ENCODE measurements around the gene SIDT2.
"Not testable (repeated sequence)": the region's sequence is repeated elsewhere in the genome, so short reads cannot be mapped to it uniquely, and the experiment has no call there.

Gene SIDT2

DNA sequence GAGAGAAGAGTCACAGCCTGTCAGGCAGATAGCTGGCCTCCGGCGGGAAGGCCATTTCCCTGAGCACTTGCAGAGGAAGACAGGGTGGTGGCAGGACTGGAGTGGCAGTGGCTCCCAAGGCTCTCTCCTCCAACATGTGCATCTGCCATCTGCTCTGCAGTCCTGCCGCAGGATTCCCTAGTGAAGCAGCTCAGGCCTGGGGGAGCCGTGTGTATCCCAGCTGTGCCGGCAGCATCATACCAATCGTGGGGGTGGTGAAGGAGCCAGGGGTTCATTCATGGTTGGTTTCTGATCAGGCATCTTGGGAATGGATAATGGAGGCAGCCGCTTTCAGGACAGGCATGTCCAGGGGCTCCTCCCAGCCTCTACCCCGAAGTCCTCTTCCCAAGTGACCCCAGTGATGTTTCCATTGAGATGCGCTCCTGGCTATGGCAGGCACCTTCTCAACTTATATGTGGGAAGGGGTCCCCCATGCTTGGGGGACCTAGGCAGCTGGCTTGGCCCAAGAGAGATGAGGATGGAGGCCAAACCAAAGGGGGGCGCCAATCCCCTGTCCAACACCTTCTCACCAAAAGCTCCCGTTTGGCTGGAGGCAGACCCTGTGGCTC is 26.8 kb downstream of the SIDT2 start:
- DNase-seq, result no peak

DNA sequence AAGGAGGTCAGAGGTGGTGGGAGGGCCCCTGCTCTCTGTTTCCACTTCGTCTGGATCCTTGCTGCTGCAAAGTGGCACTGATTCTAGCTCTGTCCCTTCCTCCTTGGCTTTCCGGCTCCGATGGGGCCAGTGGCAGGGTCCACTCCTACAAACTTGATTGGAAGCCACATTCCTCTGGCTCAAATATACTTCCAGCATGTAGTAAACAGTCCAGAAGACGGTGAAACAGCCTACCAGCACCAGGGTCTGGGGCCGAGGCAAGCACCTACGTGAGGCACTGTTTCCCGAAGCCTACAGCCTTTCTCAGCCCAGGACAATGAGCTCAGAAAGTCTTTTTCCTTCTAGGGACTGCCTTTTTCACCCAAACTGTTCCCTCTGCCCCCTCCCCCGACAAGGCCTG is 27.6 kb downstream of the SIDT2 start:
- DNase-seq, result not testable (repeated sequence)

DNA sequence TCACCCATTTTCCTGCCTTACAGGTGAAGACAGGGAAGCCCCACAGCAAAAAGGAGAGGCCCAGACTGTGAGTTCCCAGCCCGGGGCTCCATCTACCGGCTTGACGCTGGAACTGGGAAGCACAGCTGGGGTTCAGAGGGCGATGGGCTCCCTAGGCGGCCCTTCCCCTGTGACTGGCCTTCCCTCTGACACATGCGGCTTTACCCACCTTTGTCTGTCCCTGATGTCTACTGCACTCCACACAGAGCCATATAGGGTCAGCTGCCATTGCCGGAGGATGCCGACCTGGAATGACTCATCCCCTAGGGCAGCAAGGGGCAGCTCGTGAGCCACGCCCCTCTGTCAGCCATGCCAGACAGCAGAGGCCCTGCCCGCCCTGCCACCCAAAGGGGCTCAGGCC is 28.3 kb downstream of the SIDT2 start:
- DNase-seq, result not testable (repeated sequence)

DNA sequence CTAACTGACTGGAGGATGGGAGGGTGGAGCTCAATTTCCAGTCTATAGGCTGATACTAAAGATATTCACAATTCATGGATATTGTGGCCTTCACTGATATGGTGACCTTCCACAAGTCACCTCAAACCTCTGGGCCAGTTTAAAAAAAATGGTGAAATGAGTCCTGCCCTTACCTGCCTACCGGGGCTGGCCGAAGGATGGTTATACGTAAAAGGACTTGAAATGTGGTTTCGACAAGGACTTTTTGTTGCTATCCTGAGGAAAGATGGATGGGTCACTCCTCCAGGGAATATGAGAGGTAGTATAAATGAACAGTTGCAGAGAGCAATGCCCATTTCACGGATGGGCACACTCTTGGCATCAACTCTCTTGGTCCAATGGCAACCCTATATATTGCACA is 28.9 kb downstream of the SIDT2 start:
- DNase-seq, result not testable (repeated sequence)

DNA sequence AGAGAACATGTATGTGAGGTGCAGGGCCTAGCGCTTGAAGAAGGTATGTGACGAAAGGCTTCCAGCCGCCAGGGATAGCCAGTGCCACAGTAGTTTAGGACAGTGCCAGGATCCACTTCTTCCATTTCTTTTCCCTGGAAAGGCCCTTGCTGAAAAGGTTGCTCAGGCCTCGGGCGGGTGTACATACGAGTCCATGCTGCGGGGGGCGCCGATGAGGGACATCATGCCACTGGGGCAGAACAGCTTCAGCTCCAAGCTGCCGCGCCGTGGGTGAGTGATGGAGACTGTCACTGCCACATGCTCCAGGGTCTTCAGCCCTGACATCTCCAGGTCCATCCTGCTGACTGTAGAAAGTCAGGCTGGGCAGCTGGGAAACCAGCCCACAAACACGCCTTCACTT is 30.2 kb downstream of the SIDT2 start:
- not testable (repeated sequence) for DNase-seq

DNA sequence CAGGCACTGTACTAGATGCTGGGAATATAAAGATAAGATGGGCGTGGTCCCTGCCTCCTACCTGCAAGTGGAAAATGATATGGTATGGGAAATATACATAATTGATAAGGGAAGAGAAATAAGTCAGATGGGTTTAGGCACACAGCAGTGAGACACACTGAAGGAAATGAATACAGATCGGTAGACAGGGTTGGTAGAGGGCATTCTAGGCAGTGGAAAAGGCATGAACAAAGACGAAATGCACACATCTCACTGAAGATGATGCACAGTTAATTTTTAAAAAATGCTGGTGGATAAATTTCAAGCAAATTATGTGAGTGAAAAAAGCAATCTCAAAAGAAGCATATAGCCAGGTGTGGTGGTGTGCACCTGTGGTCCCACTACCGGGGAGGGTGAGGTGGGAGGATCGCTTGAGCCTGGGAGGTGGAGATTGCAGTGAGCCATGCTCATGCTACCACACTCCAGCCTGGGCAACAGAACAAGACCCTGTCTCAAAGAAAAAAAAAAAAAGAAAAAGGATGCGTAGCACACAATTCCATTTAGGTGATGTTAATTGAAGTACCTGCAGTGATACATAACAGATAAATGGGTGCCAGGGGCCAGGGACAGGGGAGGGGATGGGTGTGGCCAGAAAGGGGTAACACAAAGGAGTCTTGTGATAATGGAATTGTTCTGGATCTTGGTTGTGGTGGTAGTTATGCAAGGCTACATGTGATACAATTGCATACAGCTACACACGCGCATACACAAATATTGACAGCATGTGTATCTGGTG is 31.0 kb downstream of the SIDT2 start:
- not testable (repeated sequence) for DNase-seq

DNA sequence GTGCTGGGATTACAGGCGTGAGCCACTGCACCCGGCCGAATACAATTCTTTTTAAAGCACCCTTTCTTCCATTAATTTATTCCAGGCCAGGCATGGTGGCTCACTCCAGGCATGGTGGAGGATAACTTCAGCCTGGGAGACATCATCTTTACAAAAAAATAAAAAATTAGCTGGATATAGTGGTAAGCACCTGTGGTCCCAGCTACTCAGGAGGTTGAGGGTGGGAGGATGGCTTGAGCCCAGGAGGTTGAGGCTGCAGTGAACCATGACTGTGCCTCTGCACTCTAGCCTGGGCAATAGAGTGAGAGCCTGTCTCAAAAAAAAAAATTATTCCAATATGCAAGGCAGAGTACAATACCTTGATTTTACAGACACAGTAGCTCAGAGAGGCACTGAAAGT is 32.1 kb downstream of the SIDT2 start:
- no peak for DNase-seq

DNA sequence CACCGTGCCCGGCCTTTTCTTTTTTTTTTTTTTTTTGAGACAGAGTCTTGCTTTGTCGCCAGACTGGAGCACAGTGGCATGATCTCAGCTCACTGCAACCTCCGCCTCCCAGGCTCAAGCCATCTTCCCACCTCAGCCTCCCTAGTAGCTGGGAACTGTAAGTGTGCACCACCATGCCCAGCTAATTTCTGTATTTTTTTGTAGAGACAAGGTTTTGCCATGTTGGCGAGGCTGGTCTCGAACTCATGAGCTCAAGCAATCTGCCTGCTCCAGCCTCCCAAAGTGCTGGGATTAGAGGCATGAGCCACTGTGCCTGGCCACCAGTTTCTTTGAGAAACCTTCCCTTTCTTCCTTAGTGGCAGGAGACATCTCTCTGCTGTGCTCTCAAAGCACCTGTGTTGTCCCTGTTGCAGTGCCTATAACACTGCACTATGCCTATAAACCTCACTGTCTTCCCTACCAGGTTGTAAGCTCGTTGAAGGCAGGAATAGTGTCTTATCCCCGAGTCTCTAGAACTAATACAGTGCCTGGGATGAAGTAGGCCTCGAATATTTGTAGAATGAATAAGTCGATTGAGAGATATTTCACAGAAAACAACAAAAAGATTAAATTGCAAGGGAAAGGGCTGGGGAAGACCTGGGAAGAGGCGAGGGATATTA is 34.3 kb downstream of the SIDT2 start:
- no peak for DNase-seq

DNA sequence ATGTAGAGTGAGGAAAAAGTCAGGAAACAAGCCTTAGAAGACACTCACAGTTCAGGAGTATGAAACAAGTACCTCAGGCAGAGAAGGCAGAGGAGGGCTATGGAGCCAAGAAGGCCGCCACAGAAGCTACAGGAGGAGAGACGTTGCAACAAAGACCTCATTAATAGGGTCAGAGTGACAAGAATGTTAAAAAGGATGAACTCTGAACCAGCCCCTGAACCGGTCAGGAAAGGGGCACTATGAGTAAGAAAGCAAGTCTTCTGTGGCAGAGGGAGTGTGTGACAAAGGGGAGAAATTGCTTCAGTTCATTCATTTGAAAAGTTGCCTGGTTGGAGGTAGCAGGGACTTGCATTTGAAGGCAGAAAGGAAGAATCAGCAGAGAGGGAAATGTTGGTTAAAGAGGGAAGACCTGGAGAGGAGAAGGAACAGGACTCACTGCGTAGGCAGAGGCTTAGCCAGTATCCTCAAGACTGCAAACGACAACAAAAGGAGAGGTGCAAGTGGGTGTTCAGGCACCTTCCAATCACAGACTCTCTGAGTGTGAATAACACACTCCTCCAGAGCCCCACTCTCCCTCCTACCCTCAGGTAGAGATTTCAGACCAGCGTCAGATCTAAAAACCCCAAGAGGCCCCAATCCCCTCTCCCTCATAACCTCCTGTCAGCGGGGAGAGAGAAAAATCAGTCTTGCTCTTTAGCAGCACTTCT is 36.0 kb downstream of the SIDT2 start:
- no peak for DNase-seq

DNA sequence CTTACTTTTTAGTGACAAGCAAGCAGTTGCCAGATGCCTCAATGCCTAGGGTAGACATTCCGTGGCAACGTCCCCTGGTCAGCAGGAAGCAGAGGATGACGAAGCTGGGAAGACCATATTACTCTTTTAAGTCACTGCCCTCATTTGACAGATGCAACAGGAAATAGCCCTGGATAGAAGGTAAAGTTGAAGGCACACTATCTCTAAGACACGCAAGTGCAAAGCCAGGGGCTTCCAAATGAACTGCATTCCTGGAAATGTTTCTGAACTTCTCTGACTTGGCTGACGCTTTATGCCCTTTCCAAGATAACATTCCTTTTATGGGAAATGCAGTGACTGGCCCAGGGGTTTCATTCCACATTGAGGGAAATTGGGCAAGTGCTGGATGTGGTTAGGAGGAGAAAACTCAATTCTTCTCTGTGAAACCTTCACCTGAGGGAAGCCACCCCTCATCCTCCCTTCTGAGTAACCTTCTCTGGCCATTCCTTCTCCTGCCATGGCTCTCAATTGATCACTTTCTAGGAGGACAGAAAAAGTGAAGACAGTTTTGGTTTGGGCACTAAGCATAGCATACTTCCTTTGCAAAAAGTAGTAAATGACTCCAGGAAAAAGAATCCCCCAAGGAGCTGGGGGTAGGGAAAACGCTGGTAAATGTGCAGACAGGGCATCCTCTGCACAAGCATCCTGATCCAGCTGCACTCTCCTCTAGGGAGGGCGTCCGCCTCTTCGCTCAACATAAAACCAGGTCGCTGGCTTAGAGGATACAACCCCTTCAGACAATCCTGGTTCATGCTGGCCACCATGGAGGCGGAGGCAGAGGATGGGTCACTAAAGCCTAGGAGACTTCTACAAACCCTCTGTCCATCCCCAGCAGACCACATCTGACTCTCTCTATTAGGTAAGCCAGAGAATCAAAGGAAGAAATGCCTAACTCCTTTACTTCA is 38.9 kb downstream of the SIDT2 start:
- DNase-seq, result no peak

DNA sequence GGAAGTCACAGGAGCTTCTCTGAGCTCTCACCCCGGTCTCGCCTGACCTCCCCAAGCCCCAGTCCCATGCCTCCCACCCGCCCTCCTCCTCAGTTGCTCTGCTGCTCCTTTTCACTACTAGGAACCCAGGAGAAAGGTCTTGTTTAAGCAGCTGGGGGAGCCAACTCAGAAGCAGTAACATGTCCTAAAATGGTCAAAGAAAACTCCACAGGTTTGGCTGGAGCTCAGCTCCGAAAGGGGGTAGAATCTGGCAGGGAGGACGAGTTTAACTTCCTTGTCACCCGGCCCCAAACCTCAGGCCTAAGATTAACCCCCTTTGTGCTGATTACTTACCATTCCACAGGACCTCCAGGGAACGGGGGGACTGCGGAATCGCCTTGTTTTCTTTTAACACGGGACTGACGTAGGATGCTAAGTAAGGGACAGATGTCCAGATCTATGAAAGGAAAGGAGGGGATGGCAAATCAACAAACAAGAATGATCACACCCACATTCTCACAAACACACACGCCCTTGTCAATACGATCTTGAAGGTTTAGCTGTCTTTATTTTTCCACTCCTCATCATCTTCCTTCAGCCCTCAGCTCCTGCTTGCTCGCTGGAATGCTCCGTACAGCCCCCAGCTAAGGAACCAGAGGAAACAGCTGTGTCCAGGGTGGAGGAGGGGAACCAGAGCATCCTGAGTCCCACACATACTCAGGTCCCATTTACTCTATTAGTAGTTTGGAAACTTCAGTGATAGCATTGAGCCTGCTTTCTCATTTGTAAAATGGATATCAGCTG is 39.8 kb downstream of the SIDT2 start:
- DNase-seq, result no peak

DNA sequence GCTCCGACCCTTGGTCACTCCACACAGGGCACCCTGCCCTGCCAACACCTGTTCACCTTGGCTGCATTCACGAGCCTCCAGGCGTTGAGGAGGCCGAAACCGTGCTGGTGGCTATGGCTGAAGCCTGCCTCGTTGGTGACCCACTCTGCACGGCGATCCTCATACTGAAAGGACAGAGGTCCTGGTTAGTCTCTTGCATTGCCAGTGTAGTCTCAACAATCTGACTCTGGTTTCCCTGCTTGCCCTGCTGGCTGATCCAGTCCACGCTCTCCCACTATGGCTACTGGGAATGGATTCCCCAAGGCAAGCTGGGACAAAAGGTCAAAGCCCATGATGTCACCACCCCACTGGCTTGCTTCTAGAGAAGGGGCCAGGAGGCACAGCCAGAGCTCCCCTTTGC is 40.5 kb downstream of the SIDT2 start:
- no peak for DNase-seq

DNA sequence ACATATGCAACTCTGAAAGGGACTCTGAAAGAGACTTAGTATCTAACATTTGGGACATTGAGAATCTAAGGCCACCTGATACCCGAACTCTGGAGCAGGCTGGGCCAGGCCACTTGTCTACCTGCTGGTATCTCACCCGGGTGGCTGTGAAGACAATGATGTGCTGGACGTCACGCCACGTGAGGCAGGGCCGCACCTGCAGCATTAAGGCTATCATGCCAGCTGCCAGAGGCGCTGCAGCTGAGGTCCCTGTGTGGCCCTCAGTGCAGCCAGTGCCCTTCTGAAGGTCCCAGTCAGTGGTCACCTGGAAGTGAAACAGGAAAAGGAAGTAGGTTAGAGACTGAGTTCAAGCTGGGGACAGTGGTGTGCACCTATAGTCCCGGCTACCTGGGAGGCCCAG is 40.9 kb downstream of the SIDT2 start:
- no peak for DNase-seq

DNA sequence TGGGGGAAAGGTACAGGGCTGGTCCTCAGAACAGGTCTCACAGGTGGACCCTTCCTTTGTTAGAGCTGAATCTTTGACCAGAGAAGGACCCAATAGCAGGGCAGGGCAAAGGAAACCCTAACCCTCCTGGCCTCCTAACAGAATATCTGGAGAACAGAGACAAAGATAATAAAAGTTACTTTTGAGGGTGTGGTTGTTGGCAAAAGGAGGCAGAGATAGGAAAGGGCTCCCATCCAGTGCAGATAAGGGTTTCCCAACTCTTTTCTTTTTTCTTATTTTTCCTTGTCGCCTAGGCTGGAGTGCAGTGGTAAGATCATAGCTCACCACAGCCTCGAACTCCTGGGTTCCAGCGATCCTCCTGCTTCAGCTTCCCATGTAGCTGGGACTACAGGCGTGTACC is 41.5 kb downstream of the SIDT2 start:
- DNase-seq, result no peak

DNA sequence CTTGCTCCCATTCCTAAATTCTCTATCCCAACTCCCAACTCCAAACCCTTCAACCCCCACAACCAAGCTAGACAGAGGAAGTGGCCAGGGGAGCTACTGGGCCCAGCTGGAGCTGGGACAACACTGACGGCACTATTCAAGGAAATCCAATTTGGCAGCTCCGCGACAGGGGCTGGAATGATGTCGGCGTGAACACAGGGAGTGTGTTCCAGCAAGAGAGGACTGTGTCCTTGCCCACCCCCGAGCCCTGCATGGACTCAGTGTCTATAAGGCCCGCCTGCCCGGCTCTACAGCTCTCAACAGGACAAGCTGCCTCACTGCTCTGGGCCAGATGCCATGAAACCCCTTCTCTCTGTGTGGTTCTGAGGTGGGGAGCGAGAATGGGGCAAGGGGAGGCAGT is 42.0 kb downstream of the SIDT2 start:
- DNase-seq, result no peak

DNA sequence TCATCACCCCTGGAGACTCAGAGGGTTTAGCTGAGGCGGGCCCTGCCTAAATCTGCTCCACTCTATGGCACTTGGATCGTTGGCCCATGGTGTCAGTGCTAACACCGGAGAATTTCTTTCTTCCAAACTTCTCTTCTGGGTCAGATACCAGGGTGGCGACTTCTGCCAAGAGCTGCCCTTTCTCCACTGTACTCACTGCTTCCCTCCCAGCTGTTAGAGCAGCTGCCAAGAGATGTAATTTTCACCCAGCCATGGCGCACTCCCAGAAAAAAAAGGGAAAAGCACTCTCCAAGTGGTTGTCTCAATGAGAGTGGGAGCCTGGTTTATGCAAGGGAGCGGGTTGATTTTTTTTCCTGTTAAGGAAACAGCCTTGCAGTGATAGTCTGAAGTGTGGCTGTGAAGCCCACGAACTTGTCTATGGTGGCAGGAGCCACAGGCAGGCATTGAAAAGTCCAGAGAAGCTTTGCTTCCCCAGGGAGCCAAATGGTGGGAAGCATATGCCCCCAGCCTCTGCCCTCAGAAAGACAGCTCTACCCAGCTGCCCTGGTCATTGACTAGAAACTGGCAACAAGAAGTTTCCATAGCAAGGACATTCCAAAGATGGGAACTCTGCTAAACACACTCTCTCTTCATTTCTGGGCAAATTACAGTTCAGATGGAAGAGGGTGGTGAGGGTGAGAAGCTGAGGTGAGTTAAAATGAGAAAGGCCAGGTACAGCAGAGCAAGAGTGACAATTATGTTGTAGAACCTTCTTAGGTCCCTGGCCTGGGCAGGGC is 42.6 kb downstream of the SIDT2 start:
- no peak for DNase-seq

DNA sequence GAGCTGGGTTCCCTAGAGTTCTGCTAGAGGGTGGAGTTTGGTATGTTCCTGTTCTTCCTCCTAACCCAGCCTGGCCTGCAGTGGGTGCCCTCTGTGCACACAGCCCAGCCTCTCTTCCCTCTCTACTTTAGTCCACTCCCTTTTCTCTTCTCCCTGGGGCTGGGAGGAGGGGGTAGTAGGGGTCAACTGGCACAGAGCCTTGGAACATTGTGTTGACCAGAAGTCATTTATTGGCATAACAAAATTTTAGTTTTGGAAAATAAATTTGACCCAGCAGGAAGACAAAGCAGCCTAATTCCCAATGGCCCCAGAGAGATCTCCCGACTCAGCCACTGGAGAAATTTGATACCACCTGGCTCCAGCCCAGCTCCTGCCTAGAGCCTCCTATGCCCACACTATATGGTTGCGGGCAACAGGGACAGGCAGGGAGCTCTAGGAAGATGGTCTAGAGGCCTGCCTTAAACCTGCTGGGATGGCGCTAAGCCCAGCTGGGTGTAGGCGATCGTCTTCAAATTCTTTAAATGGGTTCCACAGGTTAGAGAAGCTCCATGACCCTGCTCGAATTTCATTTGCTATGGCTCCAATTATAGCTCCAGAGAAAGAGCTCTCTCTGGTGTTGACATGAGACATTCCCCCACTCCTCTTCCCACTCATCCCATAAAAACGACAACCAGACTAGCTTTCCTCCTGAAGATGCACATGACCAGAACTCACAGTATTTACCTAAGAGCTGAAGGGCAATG is 43.4 kb downstream of the SIDT2 start:
- no peak for DNase-seq

DNA sequence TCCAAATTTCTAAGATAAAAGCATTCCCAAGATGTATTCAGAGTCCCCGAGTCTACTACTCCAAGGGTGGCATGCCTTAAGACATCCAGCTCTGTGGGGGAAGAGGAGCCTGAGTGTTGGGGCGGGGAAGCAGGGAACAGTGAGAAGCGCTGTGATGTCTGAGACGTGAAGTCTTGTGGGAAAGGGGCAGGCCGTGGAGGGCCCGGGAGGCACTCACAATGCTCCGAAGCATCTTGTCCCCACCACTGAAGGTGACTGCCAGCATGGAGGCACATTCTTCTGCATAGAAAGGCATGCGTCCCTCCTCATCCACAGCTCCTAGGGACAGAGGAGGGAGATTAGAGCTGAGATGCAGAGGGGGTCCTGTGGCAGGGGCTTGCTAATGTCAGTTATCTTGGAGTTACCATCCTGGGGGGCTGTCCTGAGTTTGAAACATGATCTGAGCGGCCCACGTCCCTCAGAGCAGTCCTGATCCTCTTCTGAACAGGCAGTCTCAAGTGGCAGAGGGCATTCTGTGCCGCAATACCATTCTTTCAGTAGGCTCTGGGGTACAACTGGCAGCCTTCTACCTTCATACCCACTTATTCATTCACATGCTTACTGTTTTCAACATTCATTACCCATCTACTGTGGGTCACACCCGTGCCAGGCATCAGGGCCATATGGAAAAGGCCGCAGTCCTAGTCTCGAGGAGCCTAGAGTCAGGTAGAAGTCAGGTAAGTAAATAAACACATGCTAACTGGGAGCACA is 44.6 kb downstream of the SIDT2 start:
- no peak for DNase-seq

All from 8988T (cell line).